Pulmonary artery endothelial cell (primary cell): ENCODE data around the gene MRM3. TPM values are rescaled to one million over a fixed set of nuclear protein-coding genes. Genes with fewer than 3 reads are reported as not detected.
"Not testable (repeated sequence)": the region's sequence is repeated elsewhere in the genome, so short reads cannot be mapped to it uniquely, and the experiment has no call there.

Source experiments
- DNase-seq: peaks from one replicate; pipeline ENCODE4 v3.0.0-alpha.2; 2011; ENCODE audit warnings: low read depth, low spot score
- total RNA-seq: library from RNA; depleted of rRNA; stranded (reverse); fragments of >200 nt; gene quantifications from 2 replicates; pipeline ENCODE4 v1.2.3, GENCODE V29; 2014

The MRM3 gene
- total RNA-seq, 1 donor from 2014 or later, result 27.9 TPM

GRCh38 chr17:824378-824777 is 42.2 kb downstream of the MRM3 start:
- DNase-seq, result no peak

DNA sequence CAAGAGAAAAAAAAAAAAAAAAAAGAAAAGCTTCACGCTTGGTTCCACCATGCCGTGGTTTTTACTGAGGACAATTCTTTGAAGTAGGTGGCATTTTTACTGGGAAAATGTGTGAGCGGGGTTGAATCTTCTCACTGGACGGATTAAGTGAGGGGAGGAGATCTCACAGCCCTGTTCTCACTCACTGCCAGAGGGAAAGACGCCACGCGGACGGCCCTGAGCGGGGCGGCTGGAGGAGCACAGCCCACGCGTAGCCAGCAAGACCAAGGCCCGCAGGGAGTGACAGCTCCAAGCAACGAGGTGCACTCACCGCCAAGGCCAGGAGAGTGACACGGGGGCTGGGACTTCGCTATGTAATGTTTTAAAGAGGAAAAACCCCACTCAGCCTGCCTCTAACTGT is 43.1 kb downstream of the MRM3 start:
- no peak for DNase-seq

DNA sequence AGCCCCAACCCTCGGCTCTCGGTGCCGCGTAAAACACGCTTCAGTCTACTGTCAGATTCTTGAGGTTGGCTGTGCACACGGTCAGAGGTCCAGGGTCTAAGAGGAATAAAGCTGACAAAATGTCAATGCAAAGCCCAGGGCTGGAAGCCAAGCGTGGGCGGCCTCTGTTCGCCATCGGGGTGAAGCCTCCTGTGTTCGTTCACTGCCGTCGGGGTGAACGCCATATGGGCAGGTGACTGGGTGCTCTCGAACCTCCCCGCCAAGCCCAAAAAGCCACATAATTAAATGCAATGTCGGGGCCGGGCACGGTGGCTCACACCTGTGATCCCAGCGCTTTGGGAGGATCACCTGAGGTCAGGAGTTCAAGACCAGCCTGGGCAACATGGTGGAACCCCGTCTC is 44.6 kb downstream of the MRM3 start:
- DNase-seq, result no peak

- no peak for DNase-seq
These were observed 46.6 kb downstream of the MRM3 start for GRCh38 chr17:828761-829160.

- DNase-seq, result not testable (repeated sequence)
These were observed 47.5 kb downstream of the MRM3 start for GRCh38 chr17:829614-830013.

GRCh38 chr17:830381-830780 is 48.2 kb downstream of the MRM3 start:
- DNase-seq, result no peak

DNA sequence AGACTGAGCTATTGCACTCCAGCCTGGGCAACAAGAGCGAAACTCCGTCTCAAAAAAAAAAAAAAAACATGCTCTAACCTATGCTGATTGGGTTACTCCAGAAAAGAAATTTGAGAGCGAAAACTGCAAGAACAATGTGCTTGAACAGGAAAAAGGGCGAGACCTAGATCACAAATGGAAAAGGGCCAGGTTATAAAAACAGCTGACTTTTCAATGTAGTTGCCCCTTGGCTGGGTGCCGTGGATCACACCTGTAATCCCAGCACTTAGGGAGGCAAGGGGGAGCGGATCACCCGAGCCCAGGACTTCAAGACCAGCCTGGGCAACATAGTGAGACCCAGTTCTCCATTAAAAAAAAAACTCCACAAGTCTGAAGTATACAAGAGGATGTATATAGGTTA is 48.8 kb downstream of the MRM3 start:
- no peak for DNase-seq

DNA sequence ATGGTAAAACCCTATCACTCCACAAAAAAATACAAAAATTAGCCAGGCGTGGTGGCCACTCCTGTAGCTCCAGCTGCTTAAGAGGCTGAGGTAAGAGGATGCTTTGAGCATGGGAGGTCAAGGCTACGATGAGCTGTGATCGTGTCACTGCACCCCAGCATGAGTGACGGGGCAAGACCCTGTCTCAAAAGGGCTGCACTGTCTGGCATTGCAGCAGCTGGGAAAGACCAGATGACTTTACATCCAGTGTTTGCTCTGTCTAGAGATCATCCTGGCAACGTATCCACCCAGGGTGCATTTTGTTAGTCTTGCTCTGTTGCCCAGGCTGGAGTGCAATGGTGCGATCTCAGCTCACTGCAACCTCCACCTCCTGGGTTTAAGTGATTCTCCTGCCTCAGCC is 52.0 kb downstream of the MRM3 start:
- DNase-seq, result no peak

GRCh38 chr17:835263-835662 is 53.1 kb downstream of the MRM3 start:
- no peak for DNase-seq

GRCh38 chr17:835721-836120 is 53.6 kb downstream of the MRM3 start:
- not testable (repeated sequence) for DNase-seq

DNA sequence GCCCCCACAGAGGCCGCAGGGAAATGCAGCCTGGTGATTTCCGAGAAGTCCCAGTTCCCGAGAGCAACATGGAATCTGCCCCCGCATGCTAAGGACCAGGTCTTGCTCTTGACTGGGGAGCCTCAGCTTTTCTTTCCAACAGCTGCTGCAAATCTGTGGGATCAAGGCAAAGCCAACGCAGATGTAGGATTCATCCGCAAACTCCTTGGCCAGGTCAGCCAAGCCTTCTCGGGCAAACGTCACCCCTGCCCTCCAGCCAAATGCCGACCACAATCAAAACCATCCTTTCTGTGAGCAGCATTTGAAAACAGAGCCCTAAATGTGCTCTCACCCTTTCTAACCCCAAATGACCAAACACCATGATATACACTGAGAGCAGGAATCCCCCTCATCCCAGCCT is 54.0 kb downstream of the MRM3 start:
- no peak for DNase-seq

DNA sequence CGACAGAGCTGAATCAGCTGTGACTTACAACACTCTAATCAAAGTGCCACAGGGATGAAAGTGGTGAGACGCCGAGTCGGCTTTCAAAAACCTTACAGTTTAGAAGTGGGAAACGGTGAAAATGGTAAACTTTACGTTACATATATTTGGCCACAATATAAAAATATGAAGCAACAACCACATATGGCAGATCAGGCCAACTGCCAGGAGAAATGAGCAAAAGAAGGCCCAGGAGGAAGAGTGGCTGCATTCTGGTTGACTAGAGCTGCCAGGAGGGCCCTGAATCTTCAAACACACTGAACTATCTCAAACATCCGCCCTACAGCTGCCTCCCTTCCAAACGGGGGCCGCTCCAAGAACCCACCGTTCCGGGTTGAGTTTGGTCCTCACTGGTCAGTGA is 56.3 kb downstream of the MRM3 start:
- DNase-seq, result no peak

GRCh38 chr17:841313-841712 is 59.2 kb downstream of the MRM3 start:
- DNase-seq, result no peak

Other genes starting within 250 kb of the MRM3 start
- 25.5 and 29.8 TPM in 2 replicates for gene VPS53, start 67.5 kb upstream of the MRM3 start, total RNA-seq
- gene TLCD3A, start 49.8 kb upstream of the MRM3 start, total RNA-seq, result 17.1 and 26.9 TPM in 2 replicates
- 24.5 and 25.5 TPM in 2 replicates for gene GEMIN4, start 30.1 kb upstream of the MRM3 start, total RNA-seq
- 68.8 and 91.6 TPM in 2 replicates for gene GLOD4, start 73 bp upstream of the MRM3 start, total RNA-seq
- 31.6 and 33.0 TPM in 2 replicates for gene NXN, start 197.4 kb downstream of the MRM3 start, total RNA-seq
- gene TIMM22, start 214.8 kb downstream of the MRM3 start, total RNA-seq, result 22.5 and 23.0 TPM in 2 replicates